ENCODE measurements around the gene MMP8. TPM values are rescaled to one million over a fixed set of nuclear protein-coding genes. Genes with fewer than 3 reads are reported as not detected.

MMP8 gene
- total RNA-seq, 1 experiment from 2014 or later = not detected

GRCh38 chr11:102666331-102666957 is 58.3 kb downstream of the MMP8 start:
- H2AFZ ChIP-seq (ENCODE audit: low read length) = no peak overlapping the region
- H3F3A ChIP-seq (ENCODE audit: low read length, unreplicated experiment) = no peaks in the 10 kb centered on the region
- no peak overlapping the region for H3K4me3 ChIP-seq (ENCODE audit: low read length)
- BruUV-seq (replicated peaks) = no TSS peak
- DNase-seq = peak; percentile 79
- no peak overlapping the region for H3K27ac ChIP-seq (ENCODE audit: low read length)
- no peaks in the 10 kb centered on the region for H3K79me2 ChIP-seq (ENCODE audit: low read length)
- H4K20me1 ChIP-seq (ENCODE audit: low read length) = no peaks in the 10 kb centered on the region
- H3K9me2 ChIP-seq (replicated peaks; ENCODE audit: low read length) = no peaks in the 10 kb centered on the region
- TF ChIP-seq EZH2 (IDR thresholded peaks at IDR 0.05; ENCODE audit: low read length, unreplicated experiment) = no peak
- TF ChIP-seq, protein P1, sequence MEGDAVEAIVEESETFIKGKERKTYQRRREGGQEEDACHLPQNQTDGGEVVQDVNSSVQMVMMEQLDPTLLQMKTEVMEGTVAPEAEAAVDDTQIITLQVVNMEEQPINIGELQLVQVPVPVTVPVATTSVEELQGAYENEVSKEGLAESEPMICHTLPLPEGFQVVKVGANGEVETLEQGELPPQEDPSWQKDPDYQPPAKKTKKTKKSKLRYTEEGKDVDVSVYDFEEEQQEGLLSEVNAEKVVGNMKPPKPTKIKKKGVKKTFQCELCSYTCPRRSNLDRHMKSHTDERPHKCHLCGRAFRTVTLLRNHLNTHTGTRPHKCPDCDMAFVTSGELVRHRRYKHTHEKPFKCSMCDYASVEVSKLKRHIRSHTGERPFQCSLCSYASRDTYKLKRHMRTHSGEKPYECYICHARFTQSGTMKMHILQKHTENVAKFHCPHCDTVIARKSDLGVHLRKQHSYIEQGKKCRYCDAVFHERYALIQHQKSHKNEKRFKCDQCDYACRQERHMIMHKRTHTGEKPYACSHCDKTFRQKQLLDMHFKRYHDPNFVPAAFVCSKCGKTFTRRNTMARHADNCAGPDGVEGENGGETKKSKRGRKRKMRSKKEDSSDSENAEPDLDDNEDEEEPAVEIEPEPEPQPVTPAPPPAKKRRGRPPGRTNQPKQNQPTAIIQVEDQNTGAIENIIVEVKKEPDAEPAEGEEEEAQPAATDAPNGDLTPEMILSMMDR (conservative IDR thresholded peaks at IDR 0.05; ENCODE audit: low read depth, low read length) = peak; percentile 97
- ChIA-PET CTCF (interaction anchor here (0.6 to 2.6 kb wide), 15 partner anchors 19 to 1542 kb away, joined by 3 to 37 read pairs (median 3); no protein-coding TSS in a partner anchor), POLR2A (ENCODE audit: unreplicated experiment) (interaction anchor here (0.6 to 0.9 kb wide), 4 partner anchors 45 to 294 kb away, joined by 3 to 4 read pairs (median 4); no protein-coding TSS in a partner anchor)
- no peaks in the 10 kb centered on the region for H3K4me1 ChIP-seq (ENCODE audit: insufficient read depth, low read length)
- H3K27me3 ChIP-seq (ENCODE audit: low read length) = no peaks in the 10 kb centered on the region
- ATAC-seq = peak; percentile 67
- no peaks in the 10 kb centered on the region for H3K36me3 ChIP-seq (ENCODE audit: low read depth, low read length)
- H3K4me2 ChIP-seq (ENCODE audit: low read length) = peak overlapping the region; percentile 14; the same call in 1 of the 2 replicates
- intact Hi-C loops (cut with micrococcal nuclease) = loop anchor here (1.0 to 5.0 kb wide), 5 partner anchors 54 to 804 kb away; no protein-coding TSS in a partner anchor
- no peak overlapping the region for H3K9ac ChIP-seq (ENCODE audit: low read length)
- H3K9me3 ChIP-seq (ENCODE audit: low read length) = no peaks in the 10 kb centered on the region

- intact Hi-C loops (cut with micrococcal nuclease) = no loop called here
- ChIA-PET POLR2A (ENCODE audit: unreplicated experiment) (no interaction called here), CTCF (no interaction called here)
- DNase-seq (peak; percentile 45), ATAC-seq (peak; percentile 67)
- Histone ChIP-seq H4K20me1 (ENCODE audit: low read length) (no peaks in the 10 kb centered on the region), H3K27me3 (ENCODE audit: low read length) (no peaks in the 10 kb centered on the region), H3K4me3 (ENCODE audit: low read length) (no peak overlapping the region), H3K9me2 (replicated peaks; ENCODE audit: low read length) (no peaks in the 10 kb centered on the region), H2AFZ (ENCODE audit: low read length) (no peak overlapping the region), H3K4me1 (ENCODE audit: insufficient read depth, low read length) (no peaks in the 10 kb centered on the region), H3K27ac (ENCODE audit: low read length) (no peak overlapping the region), H3K9me3 (ENCODE audit: low read length) (no peaks in the 10 kb centered on the region), H3K79me2 (ENCODE audit: low read length) (no peaks in the 10 kb centered on the region), H3F3A (ENCODE audit: low read length, unreplicated experiment) (no peaks in the 10 kb centered on the region), H3K36me3 (ENCODE audit: low read depth, low read length) (no peaks in the 10 kb centered on the region), H3K4me2 (ENCODE audit: low read length) (no peak overlapping the region), H3K9ac (ENCODE audit: low read length) (no peak overlapping the region)
- TF ChIP-seq EZH2 (IDR thresholded peaks at IDR 0.05; ENCODE audit: low read length, unreplicated experiment) = no peak
- TF ChIP-seq, protein P1 (conservative IDR thresholded peaks at IDR 0.05; ENCODE audit: low read depth, low read length) = peak; percentile 70
- BruUV-seq (replicated peaks) = no TSS peak
Observed at GRCh38 chr11:102664001-102664752, 60.6 kb downstream of the MMP8 start.

DNA sequence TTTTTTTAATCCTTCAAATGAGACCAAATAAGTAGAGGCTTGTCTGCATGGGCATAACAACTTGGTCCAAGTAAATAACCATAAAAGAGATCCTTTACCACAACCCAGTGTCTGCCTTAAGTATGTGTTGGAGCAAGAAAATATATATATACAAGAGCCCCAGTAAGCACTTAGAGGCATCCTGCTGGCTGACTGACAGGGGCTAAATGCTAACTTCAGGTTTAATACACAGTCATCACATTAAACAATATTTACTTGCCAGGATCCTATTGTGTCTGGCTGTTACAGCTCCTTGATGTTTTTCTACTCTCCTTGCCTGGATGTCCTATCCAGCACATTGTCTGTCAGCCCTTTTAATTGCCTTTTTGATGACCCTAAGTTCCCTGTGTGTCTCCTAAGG is 62.1 kb downstream of the MMP8 start:
- no peak for DNase-seq
- H3K4me1 ChIP-seq (ENCODE audit: insufficient read depth, low read length) = no peaks in the 10 kb centered on the region
- TF ChIP-seq EZH2 (IDR thresholded peaks at IDR 0.05; ENCODE audit: low read length, unreplicated experiment) (no peak), EZH2phosphoT487 (IDR thresholded peaks at IDR 0.05; ENCODE audit: borderline replicate concordance, low read length) (no peak)
- TF ChIP-seq, protein P1 (conservative IDR thresholded peaks at IDR 0.05; ENCODE audit: low read depth, low read length) = no peak
- 0 out of 2 replicates have a peak, but pooled peaks cover 3% of the 10 kb centered on the region for H3K27me3 ChIP-seq (ENCODE audit: low read length)
- H3F3A ChIP-seq (ENCODE audit: low read length, unreplicated experiment) = no peaks in the 10 kb centered on the region
- H3K4me3 ChIP-seq (ENCODE audit: low read length) = no peak overlapping the region
- H3K36me3 ChIP-seq (ENCODE audit: low read depth, low read length) = no peaks in the 10 kb centered on the region
- H4K20me1 ChIP-seq (ENCODE audit: low read length) = no peaks in the 10 kb centered on the region
- H3K4me2 ChIP-seq (ENCODE audit: low read length) = no peak overlapping the region
- no peak overlapping the region for H3K27ac ChIP-seq (ENCODE audit: low read length)
- BruUV-seq (replicated peaks) = no TSS peak
- ATAC-seq = no peak
- no peak overlapping the region for H2AFZ ChIP-seq (ENCODE audit: low read length)
- ChIA-PET CTCF (no interaction called here), POLR2A (ENCODE audit: unreplicated experiment) (no interaction called here)
- H3K9me3 ChIP-seq (ENCODE audit: low read length) = no peaks in the 10 kb centered on the region
- H3K9me2 ChIP-seq (replicated peaks; ENCODE audit: low read length) = no peaks in the 10 kb centered on the region
- no peaks in the 10 kb centered on the region for H3K79me2 ChIP-seq (ENCODE audit: low read length)
- H3K9ac ChIP-seq (ENCODE audit: low read length) = no peak overlapping the region
- intact Hi-C loops (cut with micrococcal nuclease) = no loop called here

Data from PC-3 (cell line).